GM19239 (cell line): ENCODE measurements around the gene ASAP2.

Experiments
- DNase-seq: peaks from one replicate; pipeline ENCODE4 v3.0.0; 2011; ENCODE audit warnings: low spot score; ENCODE audit not compliant: insufficient read length
- FAIRE-seq: peaks from 2 replicates; lab custom pipeline; 2011; peaks lifted over from hg19 to GRCh38; lab: Jason Lieb, UNC

Gene ASAP2

GRCh38 chr2:9333591-9334171 is 127.1 kb downstream of the ASAP2 start:
- DNase-seq (no peak), FAIRE-seq (no peak)

- DNase-seq (no peak), FAIRE-seq (no peak)
These were observed 128.1 kb downstream of the ASAP2 start for GRCh38 chr2:9334761-9335160.

- DNase-seq (no peak), FAIRE-seq (no peak)
These were observed 128.8 kb downstream of the ASAP2 start for GRCh38 chr2:9335322-9335832.

- FAIRE-seq = no peak
- DNase-seq = no peak
These were observed 129.6 kb downstream of the ASAP2 start for GRCh38 chr2:9336241-9336575.

GRCh38 chr2:9336576-9337314 is 130.1 kb downstream of the ASAP2 start:
- DNase-seq = no peak
- FAIRE-seq = no peak

- DNase-seq (no peak), FAIRE-seq (no peak)
These were observed 131.3 kb downstream of the ASAP2 start for GRCh38 chr2:9337901-9338300.

GRCh38 chr2:9341337-9341887 is 134.8 kb downstream of the ASAP2 start:
- DNase-seq (no peak), FAIRE-seq (no peak)

GRCh38 chr2:9342659-9343058 is 136.0 kb downstream of the ASAP2 start:
- no peak for FAIRE-seq
- DNase-seq = no peak

- FAIRE-seq (no peak), DNase-seq (no peak)
These were observed 136.9 kb downstream of the ASAP2 start for GRCh38 chr2:9343524-9343923.

- FAIRE-seq = no peak
- DNase-seq = no peak
These were observed 137.8 kb downstream of the ASAP2 start for GRCh38 chr2:9344434-9344833.

- DNase-seq (no peak), FAIRE-seq (no peak)
These were observed 138.7 kb downstream of the ASAP2 start for GRCh38 chr2:9345343-9345742.

- FAIRE-seq (no peak), DNase-seq (no peak)
These were observed 139.4 kb downstream of the ASAP2 start for GRCh38 chr2:9345997-9346396.

- FAIRE-seq (no peak), DNase-seq (no peak)
These were observed 140.3 kb downstream of the ASAP2 start for GRCh38 chr2:9346885-9347284.

GRCh38 chr2:9347411-9347881 is 140.8 kb downstream of the ASAP2 start:
- no peak for DNase-seq
- no peak for FAIRE-seq

GRCh38 chr2:9354318-9354717 is 147.7 kb downstream of the ASAP2 start:
- DNase-seq = no peak
- FAIRE-seq = no peak

- FAIRE-seq = no peak
- no peak for DNase-seq
These were observed 148.7 kb downstream of the ASAP2 start for GRCh38 chr2:9355270-9355669.

GRCh38 chr2:9355716-9356115 is 149.1 kb downstream of the ASAP2 start:
- DNase-seq (no peak), FAIRE-seq (no peak)

GRCh38 chr2:9356261-9356660 is 149.6 kb downstream of the ASAP2 start:
- FAIRE-seq (no peak), DNase-seq (no peak)

- FAIRE-seq (no peak), DNase-seq (no peak)
These were observed 152.2 kb downstream of the ASAP2 start for GRCh38 chr2:9358846-9359245.

GRCh38 chr2:9359463-9359862 is 152.9 kb downstream of the ASAP2 start:
- DNase-seq = no peak
- no peak for FAIRE-seq

GRCh38 chr2:9360110-9360509 is 153.5 kb downstream of the ASAP2 start:
- FAIRE-seq (no peak), DNase-seq (no peak)

GRCh38 chr2:9360701-9361100 is 154.1 kb downstream of the ASAP2 start:
- DNase-seq (no peak), FAIRE-seq (no peak)
